Spleen (tissue), 11 donors: ENCODE data around the gene ETNPPL. TPM values are rescaled to one million over a fixed set of nuclear protein-coding genes. Genes with fewer than 3 reads are reported as not detected.

Experiments
- DNase-seq: peaks from one replicate; pipeline ENCODE4 v3.0.0-alpha.2; 2020
- H3K27ac ChIP-seq, 8 donors: fragments of 200-600 bp; sonication (generic) in 7 of 8; 1 replicate in 4 of 8; 2 replicates in 4 of 8; pipeline versions ENCODE4 v1.5.0 to v1.8.0; 2016 to 2021; ENCODE audit warnings: inconsistent platforms in 4 of 8, mild to moderate bottlenecking in 4 of 8, moderate library complexity in 1 of 8
- H3K27me3 ChIP-seq, 7 donors: fragments of 200-600 bp; sonication (generic) in 6 of 7; replicated peaks in 1 of 7; 1 replicate in 4 of 7; 2 replicates in 3 of 7; pipeline versions ENCODE4 v1.5.0 to v1.8.0; 2016 to 2021; ENCODE audit warnings: inconsistent platforms in 3 of 7, mild to moderate bottlenecking in 1 of 7
- H3K36me3 ChIP-seq, 6 donors: fragments of 200-600 bp; sonication (generic) in 5 of 6; 1 replicate in 4 of 6; 2 replicates in 2 of 6; pipeline versions ENCODE4 v1.5.0 to v1.8.0; 2016 to 2021; ENCODE audit warnings: inconsistent platforms in 2 of 6
- H3K4me1 ChIP-seq, 6 donors: fragments of 200-600 bp; sonication (generic) in 5 of 6; 1 replicate in 3 of 6; 2 replicates in 3 of 6; pipeline versions ENCODE4 v1.5.0 to v1.8.0; 2016 to 2021; ENCODE audit warnings: inconsistent platforms in 3 of 6
- H3K4me3 ChIP-seq, 8 donors: fragments of 200-600 bp; sonication (generic) in 7 of 8; 1 replicate in 4 of 8; 2 replicates in 4 of 8; pipeline versions ENCODE4 v1.5.0 to v1.8.0; 2016 to 2021; ENCODE audit warnings: inconsistent platforms in 4 of 8, mild to moderate bottlenecking in 4 of 8, moderate library complexity in 2 of 8
- H3K9me3 ChIP-seq, 8 donors: fragments of 200-600 bp; sonication (generic) in 7 of 8; 1 replicate in 4 of 8; 2 replicates in 4 of 8; pipeline versions ENCODE4 v1.5.0 to v1.8.0; 2016 to 2021; ENCODE audit warnings: inconsistent platforms in 4 of 8
- POLR2A ChIP-seq, 3 donors: fragments of 450-650 bp; IDR thresholded peaks; one replicate each; pipeline ENCODE4 v1.5.1; 2017; ENCODE audit warnings: antibody characterized with exemption in 3 of 3, mild to moderate bottlenecking in 1 of 3
- POLR2AphosphoS5 ChIP-seq, 3 donors: sonication (generic); formaldehyde crosslinking; IDR thresholded peaks; one replicate each; pipeline ENCODE4 v1.5.1; 2017; ENCODE audit warnings: antibody characterized with exemption in 3 of 3
- WGBS, 5 donors: extraction: QIAGEN DNeasy Blood & Tissue Kit in 3 of 5; methylation state at CpG; one replicate each; pipeline versions ENCODE4 v1.1.5 to v1.1.7; 2013 to 2018; 5-methylcytosine and 5-hydroxymethylcytosine counted together
- intact Hi-C: fragments of 100-400 bp; cut with DNase I; formaldehyde crosslinking; loops from one replicate; pipeline ENCODE4 v1.15.0; 2023; ENCODE audit warnings: low total_unique reads
- polyA plus RNA-seq, 3 donors: library from polyadenylated mRNA; stranded (reverse); fragments of 200-250 nt; gene quantifications; one replicate each; pipeline ENCODE4 v1.2.1, GENCODE V29; 2013
- total RNA-seq, 7 donors: library from RNA; depleted of rRNA in 3 of 7; stranded (reverse); fragments of >200 nt in 3 of 7; fragmentation: NEBNext Ultra II Directional in 4 of 7; extraction: Animal tissue kit (Norgen Biotek cat#: 25700) in 4 of 7; gene quantifications; one replicate each; pipeline versions ENCODE4 v1.1.0 to v1.2.1, GENCODE V29; 2016 to 2021
- TF ChIP-seq, protein P1 (sequence below), 11 experiments: fragments of 200-600 bp in 7 of 11; fragments of 450-650 bp in 4 of 11; sonication (generic) in 4 of 11; IDR thresholded peaks in 8 of 11; conservative IDR thresholded peaks in 3 of 11; 1 replicate in 7 of 11; 2 replicates in 4 of 11; pipeline versions ENCODE4 v1.4.0 to v1.8.0; 2016 to 2021; ENCODE audit warnings: antibody characterized with exemption in 11 of 11, inconsistent platforms in 4 of 11, mild to moderate bottlenecking in 1 of 11
- donor health status: healthy with polysubstance abuse.
- donor health status: DM: no; HTN: no; CAD: no; lungs with moderate emphysema.
- donor health status: DM: no; HTN: no; CAD: no.
- donor health status: Bipolar disorder and iron deficiency.
- donor health status: healthy.
- donor health status: DM: no; HTN: no; CAD: no.
- donor health status: DM: yes; HTN: yes; CAD: no.

ETNPPL gene
- total and polyA plus RNA-seq, 10 donors: 0.50 to 3.1 (median 1.2) TPM; not detected in 1

DNA sequence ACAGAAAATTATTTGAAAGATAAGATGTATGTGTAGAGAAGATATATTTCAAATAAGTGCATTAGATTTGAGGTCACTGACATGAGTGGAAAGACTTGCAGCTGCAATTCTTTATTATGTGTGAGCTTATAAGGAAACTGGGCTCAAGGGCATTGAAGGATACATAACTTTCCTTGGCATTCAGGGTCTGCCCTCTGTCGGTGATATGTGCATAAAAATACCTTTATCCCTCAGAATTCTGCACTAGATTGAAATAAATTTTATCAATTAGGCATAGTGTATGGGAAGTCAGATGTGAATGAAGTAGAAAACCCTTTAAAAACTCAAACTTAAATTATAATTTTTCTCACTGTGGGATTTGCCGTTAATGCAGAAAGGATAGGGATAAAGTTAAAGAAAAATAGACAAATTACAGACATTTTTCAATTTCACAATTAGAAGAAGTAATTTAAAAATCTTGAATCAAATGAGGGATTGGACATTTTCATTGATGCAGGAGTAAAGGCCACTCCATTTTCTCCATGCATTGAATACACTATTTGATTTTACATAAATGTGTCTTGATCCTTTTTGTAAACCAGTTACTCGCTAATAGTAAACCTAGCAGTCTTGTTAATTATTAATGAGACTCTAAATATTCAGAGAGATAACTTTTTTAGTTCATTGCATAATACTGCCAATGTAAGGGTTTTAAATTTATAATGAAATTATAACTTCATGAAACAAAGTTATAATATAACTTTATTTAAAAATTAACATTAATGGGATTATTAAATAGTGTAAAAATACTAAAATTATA, 21.0 kb upstream of the ETNPPL start:
- WGBS, 5 donors: 63 to 74% (median 68%) methylated on average over 3 of the region's 3 CpGs
- intact Hi-C loops: no loop called here
- Histone ChIP-seq H3K36me3 (no peaks in the 10 kb centered on the region), H3K4me3 (no peak overlapping the region), H3K27ac (no peak overlapping the region), H3K4me1 (no peaks in the 10 kb centered on the region), H3K27me3 (no peaks in the 10 kb centered on the region), H3K9me3 (no peaks in the 10 kb centered on the region)
- DNase-seq: no peak
- TF ChIP-seq, protein P1, sequence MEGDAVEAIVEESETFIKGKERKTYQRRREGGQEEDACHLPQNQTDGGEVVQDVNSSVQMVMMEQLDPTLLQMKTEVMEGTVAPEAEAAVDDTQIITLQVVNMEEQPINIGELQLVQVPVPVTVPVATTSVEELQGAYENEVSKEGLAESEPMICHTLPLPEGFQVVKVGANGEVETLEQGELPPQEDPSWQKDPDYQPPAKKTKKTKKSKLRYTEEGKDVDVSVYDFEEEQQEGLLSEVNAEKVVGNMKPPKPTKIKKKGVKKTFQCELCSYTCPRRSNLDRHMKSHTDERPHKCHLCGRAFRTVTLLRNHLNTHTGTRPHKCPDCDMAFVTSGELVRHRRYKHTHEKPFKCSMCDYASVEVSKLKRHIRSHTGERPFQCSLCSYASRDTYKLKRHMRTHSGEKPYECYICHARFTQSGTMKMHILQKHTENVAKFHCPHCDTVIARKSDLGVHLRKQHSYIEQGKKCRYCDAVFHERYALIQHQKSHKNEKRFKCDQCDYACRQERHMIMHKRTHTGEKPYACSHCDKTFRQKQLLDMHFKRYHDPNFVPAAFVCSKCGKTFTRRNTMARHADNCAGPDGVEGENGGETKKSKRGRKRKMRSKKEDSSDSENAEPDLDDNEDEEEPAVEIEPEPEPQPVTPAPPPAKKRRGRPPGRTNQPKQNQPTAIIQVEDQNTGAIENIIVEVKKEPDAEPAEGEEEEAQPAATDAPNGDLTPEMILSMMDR (IDR thresholded peaks at IDR 0.05 in 8 of 11, conservative IDR thresholded peaks at IDR 0.05 in 3 of 11): no peak
- no peak for TF ChIP-seq POLR2A (IDR thresholded peaks at IDR 0.05)
- TF ChIP-seq POLR2AphosphoS5 (IDR thresholded peaks at IDR 0.05): no peak

DNA sequence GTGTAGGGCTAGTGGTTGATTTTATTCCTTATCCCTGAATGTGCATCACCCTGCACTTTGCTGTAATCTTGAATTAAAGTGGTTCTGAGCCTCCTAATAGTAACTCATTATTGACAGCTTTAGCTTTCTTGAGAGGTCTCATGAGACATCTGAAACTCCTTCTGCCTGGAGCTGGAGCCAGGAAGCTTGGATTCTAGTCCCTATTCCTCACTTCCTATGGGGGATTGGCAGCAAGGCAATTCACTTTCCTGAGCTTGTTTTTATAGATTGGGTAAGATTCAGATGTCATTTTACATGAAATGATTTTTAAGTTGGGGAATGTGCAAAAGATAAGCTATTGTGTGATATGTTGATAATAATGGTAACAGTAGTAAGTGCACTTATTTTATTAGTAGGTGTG, 17.1 kb upstream of the ETNPPL start:
- Histone ChIP-seq H3K4me1 (peaks cover 0 to 4% (median 0%) of the 10 kb centered on the region in 6 donors), H3K9me3 (no peaks in the 10 kb centered on the region), H3K27ac (no peak overlapping the region), H3K36me3 (no peaks in the 10 kb centered on the region), H3K4me3 (no peak overlapping the region), H3K27me3 (peaks cover 0 to 5% (median 0%) of the 10 kb centered on the region in 7 donors)
- no peak for DNase-seq
- TF ChIP-seq, protein P1 (IDR thresholded peaks at IDR 0.05 in 8 of 11, conservative IDR thresholded peaks at IDR 0.05 in 3 of 11): no peak
- TF ChIP-seq POLR2AphosphoS5 (IDR thresholded peaks at IDR 0.05) (no peak), POLR2A (IDR thresholded peaks at IDR 0.05) (no peak)
- intact Hi-C loops: no loop called here

DNA sequence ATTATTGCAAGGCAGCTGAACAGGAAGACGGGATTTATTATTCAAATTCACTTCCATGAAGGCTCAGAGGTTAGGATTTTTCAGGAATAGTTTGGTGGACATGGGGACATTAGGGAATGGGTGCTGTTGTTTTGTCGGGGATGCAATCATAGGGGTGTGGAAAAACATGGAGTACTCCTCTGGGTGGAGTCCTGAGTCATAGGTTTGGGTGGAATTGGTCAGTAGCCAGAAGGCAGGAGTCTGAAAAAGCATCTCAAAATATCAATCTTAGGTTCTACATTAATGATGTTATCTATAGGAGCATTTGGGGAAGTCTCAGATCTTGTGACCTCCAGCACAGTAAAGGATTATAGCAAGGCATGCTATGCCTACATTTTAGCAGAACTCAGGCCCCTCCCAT, 14.5 kb upstream of the ETNPPL start:
- Histone ChIP-seq H3K4me3 (no peak overlapping the region), H3K4me1 (peaks cover 0 to 4% (median 0%) of the 10 kb centered on the region in 6 donors), H3K36me3 (no peaks in the 10 kb centered on the region), H3K9me3 (no peaks in the 10 kb centered on the region), H3K27ac (no peak overlapping the region), H3K27me3 (peaks cover 0 to 5% (median 0%) of the 10 kb centered on the region in 7 donors)
- intact Hi-C loops: no loop called here
- 72 to 92% (median 81%) methylated on average over 2 of the region's 2 CpGs for WGBS, 5 donors
- TF ChIP-seq POLR2AphosphoS5 (IDR thresholded peaks at IDR 0.05): no peak
- TF ChIP-seq, protein P1 (IDR thresholded peaks at IDR 0.05 in 8 of 11, conservative IDR thresholded peaks at IDR 0.05 in 3 of 11): no peak
- no peak for TF ChIP-seq POLR2A (IDR thresholded peaks at IDR 0.05)
- DNase-seq: no peak

DNA sequence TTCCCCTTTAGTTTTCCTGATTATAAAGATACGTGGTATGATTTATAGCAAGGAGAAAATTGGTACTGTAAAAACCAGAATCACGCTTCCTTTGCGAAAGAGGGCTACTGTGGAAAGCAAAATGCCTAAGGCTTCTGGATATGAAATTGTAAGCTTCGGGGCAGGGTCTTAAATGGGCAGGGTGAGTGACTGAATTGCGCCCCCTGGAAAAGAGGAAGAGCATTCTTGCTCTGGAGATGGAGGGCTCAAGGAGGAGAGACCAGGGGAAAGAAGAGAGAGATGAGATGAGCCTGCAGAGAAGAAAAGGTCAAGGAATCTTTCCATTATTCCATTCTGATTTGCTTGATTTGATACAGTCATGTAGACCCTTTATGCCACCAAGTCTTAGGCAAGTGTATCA, 13.1 kb upstream of the ETNPPL start:
- Histone ChIP-seq H3K27me3 (peaks cover 0 to 5% (median 0%) of the 10 kb centered on the region in 7 donors), H3K4me3 (no peak overlapping the region), H3K4me1 (peaks cover 0 to 4% (median 0%) of the 10 kb centered on the region in 6 donors), H3K9me3 (no peaks in the 10 kb centered on the region), H3K27ac (no peak overlapping the region), H3K36me3 (no peaks in the 10 kb centered on the region)
- WGBS, 5 donors: 34 to 48% (median 39%) methylated on average over 5 of the region's 5 CpGs
- no peak for DNase-seq
- TF ChIP-seq POLR2AphosphoS5 (IDR thresholded peaks at IDR 0.05) (no peak), POLR2A (IDR thresholded peaks at IDR 0.05) (no peak)
- TF ChIP-seq, protein P1 (IDR thresholded peaks at IDR 0.05 in 8 of 11, conservative IDR thresholded peaks at IDR 0.05 in 3 of 11): no peak
- intact Hi-C loops: no loop called here
